A673 (cell line): Measurements from ENCODE around the gene ADSL. TPM values are rescaled to one million over a fixed set of nuclear protein-coding genes. Genes with fewer than 3 reads are reported as not detected.

Experiments
- BruUV-seq: library from RNA; stranded (reverse); fragments of 400-500 nt; replicated peaks from 2 replicates; lab custom pipeline; 2021; lab: Mats Ljungman, UMichigan
- CTCF ChIA-PET: fragments of 300-600 bp; sonication (Branson Sonifier 250); formaldehyde crosslinking; loops from one replicate; lab custom pipeline; 2022; ENCODE audit warnings: antibody characterized with exemption; lab: Charles Lee
- POLR2A ChIA-PET: fragments of 300-600 bp; sonication (Branson Sonifier 250); formaldehyde crosslinking; loops from one replicate; lab custom pipeline; 2022; ENCODE audit warnings: antibody characterized with exemption; ENCODE audit not compliant: low non-redundant PET; lab: Charles Lee
- DNase-seq: peaks from one replicate; pipeline ENCODE4 v3.0.0-alpha.2; 2015; ENCODE audit warnings: low spot score
- H3K27ac ChIP-seq: fragments of 200-600 bp; sonication (generic); 2 replicates; pipeline ENCODE4 v1.5.1; 2016; ENCODE audit warnings: mixed run types, low read depth, mild to moderate bottlenecking, mixed read lengths, antibody characterized with exemption, low read length; ENCODE audit not compliant: poor library complexity, severe bottlenecking
- H3K27me3 ChIP-seq: fragments of 200-600 bp; sonication (generic); replicated peaks from 2 replicates; pipeline ENCODE4 v1.6.1; 2017; ENCODE audit warnings: mixed run types, low read depth, mild to moderate bottlenecking, mixed read lengths, antibody characterized with exemption, low read length; ENCODE audit not compliant: insufficient read depth, poor library complexity
- H3K36me3 ChIP-seq: fragments of 200-600 bp; sonication (generic); 2 replicates; pipeline ENCODE4 v1.6.1; 2016; ENCODE audit warnings: mixed run types, mild to moderate bottlenecking, mixed read lengths, antibody characterized with exemption, low read length; ENCODE audit not compliant: insufficient read depth, poor library complexity, severe bottlenecking
- H3K4me1 ChIP-seq: fragments of 200-600 bp; sonication (generic); 2 replicates; pipeline ENCODE4 v1.6.1; 2017; ENCODE audit warnings: mixed run types, mild to moderate bottlenecking, mixed read lengths, antibody characterized with exemption, low read length; ENCODE audit not compliant: insufficient read depth, poor library complexity, severe bottlenecking
- H3K4me3 ChIP-seq: fragments of 200-600 bp; sonication (generic); 2 replicates; pipeline ENCODE4 v1.5.1; 2016; ENCODE audit warnings: low read depth, mixed run types, mild to moderate bottlenecking, mixed read lengths, low read length; ENCODE audit not compliant: poor library complexity, severe bottlenecking
- H3K9me3 ChIP-seq: fragments of 200-600 bp; sonication (generic); 2 replicates; pipeline ENCODE4 v1.6.1; 2016; ENCODE audit warnings: mixed run types, low read depth, mild to moderate bottlenecking, mixed read lengths, antibody characterized with exemption, low read length; ENCODE audit not compliant: poor library complexity, severe bottlenecking
- EZH2 ChIP-seq: fragments of 200-600 bp; sonication (generic); IDR thresholded peaks from 2 replicates; pipeline ENCODE4 v1.6.1; 2017; ENCODE audit warnings: borderline replicate concordance, low read depth, mild to moderate bottlenecking, mixed read lengths, antibody characterized with exemption, low read length; ENCODE audit not compliant: poor library complexity, severe bottlenecking
- intact Hi-C: fragments of 100-400 bp; cut with micrococcal nuclease; formaldehyde crosslinking; loops from one replicate; pipeline ENCODE4 v1.10.0; 2022; ENCODE audit not compliant: unreplicated experiment
- total RNA-seq: library from RNA; stranded (reverse); gene quantifications from 2 replicates; pipeline ENCODE4 v1.2.3, GENCODE V29; 2021
- TF ChIP-seq, protein P1 (sequence below): fragments of 300-800, 200-600 bp; sonication (generic); conservative IDR thresholded peaks from 2 replicates; pipeline ENCODE4 v1.5.1; 2017; ENCODE audit warnings: low read depth, mild to moderate bottlenecking, antibody characterized with exemption, low read length, moderate library complexity, mixed read lengths

ADSL gene
- total RNA-seq, 1 experiment from 2014 or later = 133 TPM

DNA sequence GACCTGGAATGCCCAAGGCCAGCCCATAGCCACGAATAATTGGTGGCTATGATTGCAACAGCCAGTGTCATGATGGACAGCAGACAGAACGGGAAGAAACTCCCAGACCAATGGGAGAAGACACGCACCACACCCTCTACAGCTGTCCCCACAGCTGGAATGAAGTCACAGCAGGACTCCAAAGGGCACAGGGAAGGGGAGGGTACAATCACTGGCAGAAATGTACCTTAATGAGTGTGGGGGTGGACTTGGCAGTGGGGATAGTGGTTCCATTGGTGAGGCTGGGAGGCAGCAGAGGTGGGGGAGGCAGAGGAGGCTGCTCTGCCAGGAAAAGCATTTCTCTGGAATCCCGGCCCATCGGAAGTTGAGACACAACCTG, 77.0 kb downstream of the ADSL start:
- TF ChIP-seq, protein P1, sequence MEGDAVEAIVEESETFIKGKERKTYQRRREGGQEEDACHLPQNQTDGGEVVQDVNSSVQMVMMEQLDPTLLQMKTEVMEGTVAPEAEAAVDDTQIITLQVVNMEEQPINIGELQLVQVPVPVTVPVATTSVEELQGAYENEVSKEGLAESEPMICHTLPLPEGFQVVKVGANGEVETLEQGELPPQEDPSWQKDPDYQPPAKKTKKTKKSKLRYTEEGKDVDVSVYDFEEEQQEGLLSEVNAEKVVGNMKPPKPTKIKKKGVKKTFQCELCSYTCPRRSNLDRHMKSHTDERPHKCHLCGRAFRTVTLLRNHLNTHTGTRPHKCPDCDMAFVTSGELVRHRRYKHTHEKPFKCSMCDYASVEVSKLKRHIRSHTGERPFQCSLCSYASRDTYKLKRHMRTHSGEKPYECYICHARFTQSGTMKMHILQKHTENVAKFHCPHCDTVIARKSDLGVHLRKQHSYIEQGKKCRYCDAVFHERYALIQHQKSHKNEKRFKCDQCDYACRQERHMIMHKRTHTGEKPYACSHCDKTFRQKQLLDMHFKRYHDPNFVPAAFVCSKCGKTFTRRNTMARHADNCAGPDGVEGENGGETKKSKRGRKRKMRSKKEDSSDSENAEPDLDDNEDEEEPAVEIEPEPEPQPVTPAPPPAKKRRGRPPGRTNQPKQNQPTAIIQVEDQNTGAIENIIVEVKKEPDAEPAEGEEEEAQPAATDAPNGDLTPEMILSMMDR = no peak
- no peak for TF ChIP-seq EZH2
- POLR2A ChIA-PET = no interaction called here
- no TSS peak for BruUV-seq
- DNase-seq = no peak
- CTCF ChIA-PET = no interaction called here
- Histone ChIP-seq H3K27me3 (no peaks in the 10 kb centered on the region), H3K9me3 (no peaks in the 10 kb centered on the region), H3K4me3 (no peak overlapping the region), H3K27ac (no peak overlapping the region), H3K4me1 (peaks cover 11% of the 10 kb centered on the region), H3K36me3 (peaks cover 7% of the 10 kb centered on the region)
- intact Hi-C loops = no loop called here

DNA sequence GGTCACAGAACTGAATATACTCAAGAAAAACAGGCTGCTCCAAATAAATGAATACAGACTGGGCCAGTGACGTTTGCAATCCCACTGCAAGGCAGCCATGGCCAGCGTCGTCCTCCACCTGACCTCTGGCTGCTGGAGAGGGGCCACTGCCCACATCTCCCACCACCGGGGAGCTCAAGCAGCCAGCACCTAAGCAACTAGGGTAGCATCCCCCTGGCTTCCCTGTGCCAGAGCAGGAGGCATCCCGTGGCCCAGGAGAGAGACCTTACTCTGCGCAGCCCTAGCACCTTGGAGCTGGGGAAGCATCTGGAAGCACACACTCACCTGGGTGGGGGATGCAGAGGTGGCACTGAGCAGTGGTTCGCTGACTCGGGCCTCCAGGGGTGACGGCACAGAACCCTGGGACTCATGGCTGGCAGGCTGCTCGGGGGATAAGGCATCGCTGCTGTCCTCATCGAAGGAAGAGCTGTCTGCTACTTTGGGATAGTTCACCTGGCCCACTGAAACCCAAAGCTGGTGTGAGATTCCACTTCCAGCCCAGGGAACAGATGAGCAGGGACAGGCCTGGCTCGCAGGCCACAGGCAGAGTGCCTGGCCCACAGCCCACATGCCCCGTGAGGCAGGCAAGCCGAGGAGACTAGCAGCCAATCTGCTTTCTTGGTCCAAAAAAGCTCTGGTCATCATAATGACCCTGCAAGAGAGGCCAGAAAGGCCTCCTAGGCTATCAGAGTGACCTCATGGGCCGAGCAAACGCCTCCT, 77.8 kb downstream of the ADSL start:
- Histone ChIP-seq H3K9me3 (no peaks in the 10 kb centered on the region), H3K27me3 (no peaks in the 10 kb centered on the region), H3K27ac (no peak overlapping the region), H3K4me3 (no peak overlapping the region), H3K4me1 (peaks cover 4% of the 10 kb centered on the region), H3K36me3 (peaks cover 4% of the 10 kb centered on the region)
- ChIA-PET CTCF (no interaction called here), POLR2A (no interaction called here)
- TF ChIP-seq, protein P1 = no peak
- no peak for TF ChIP-seq EZH2
- BruUV-seq = no TSS peak
- intact Hi-C loops = no loop called here
- DNase-seq = no peak

DNA sequence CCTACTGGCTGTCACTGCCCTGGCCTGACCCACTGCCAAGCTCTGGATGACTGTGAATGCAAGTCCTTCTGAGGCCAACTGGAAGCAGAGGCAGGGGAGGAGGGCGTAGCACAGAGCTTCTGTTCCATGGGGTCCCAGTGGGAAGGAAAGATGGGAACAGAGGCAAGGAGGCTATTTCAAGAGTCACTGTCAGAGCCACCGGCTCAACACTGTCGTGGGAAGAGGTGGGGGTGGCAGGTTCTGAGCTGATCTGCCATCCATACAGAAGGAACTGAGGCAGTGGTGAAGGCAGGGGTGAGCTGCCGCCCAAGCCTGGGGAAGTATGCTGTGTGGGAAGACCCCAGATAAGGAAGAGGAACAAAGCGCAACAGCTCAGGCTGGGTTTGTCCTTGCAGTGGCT, 78.8 kb downstream of the ADSL start:
- TF ChIP-seq, protein P1 = no peak
- no peak for TF ChIP-seq EZH2
- ChIA-PET POLR2A (no interaction called here), CTCF (no interaction called here)
- H3K4me3 ChIP-seq = no peak overlapping the region
- H3K27ac ChIP-seq = no peak overlapping the region
- H3K36me3 ChIP-seq = no peaks in the 10 kb centered on the region
- intact Hi-C loops = no loop called here
- no peaks in the 10 kb centered on the region for H3K27me3 ChIP-seq
- no peaks in the 10 kb centered on the region for H3K9me3 ChIP-seq
- no TSS peak for BruUV-seq
- H3K4me1 ChIP-seq = no peaks in the 10 kb centered on the region
- no peak for DNase-seq
